Stimulated activated CD4-positive, alpha-beta T cell treated with anti-CD3 and anti-CD28 coated beads, Interleukin-1b, Interleukin-23, amount 100 ng/mL, for 48 hours (primary cell): ENCODE data around the gene RBPJ.
"Not testable (repeated sequence)": the region's sequence is repeated elsewhere in the genome, so short reads cannot be mapped to it uniquely, and the experiment has no call there.

Experiments
- DNase-seq: peaks from one replicate; pipeline ENCODE4 v3.0.0-alpha.2; 2020

RBPJ gene

DNA sequence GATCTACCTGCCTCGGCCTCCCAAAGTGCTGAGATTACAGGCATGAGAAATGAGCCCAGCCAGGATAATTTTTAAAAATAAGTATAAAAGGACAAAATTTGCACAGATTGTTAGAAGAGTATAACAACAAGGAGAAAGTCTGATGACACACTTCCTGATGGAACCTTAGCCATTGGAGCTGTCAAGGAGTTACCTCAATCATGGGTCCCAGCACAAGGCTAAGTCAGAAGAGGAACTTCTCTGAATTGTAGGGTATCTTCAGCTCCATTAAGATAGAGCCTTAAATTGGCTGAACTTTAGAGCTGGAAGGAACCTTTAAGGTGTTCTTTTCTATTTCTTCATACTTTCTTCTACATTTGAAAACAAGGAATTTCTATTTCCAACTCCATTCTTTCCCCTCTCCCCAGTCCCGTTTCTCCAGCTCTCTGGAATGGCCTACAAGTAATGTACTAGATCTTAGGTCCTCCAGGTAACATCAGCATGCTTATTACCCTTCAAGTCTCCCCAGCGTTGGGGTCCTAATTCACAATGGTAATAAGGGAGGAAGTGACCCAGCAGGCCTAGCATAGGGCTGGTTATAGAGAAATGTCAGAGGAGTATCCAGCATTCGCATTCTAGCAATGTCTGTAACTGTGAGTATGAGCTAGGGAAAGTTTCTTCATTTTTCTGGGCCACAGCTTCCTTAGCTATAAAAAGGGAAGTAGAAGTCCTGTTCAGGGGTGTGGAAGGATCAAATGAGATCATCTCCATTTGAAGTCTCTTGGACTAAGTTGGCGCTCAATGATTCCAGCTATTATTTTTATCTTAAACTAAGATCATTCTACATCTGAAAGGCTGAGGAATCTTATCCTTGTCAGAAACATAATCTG lies 18.5 kb upstream of the RBPJ start:
- no peak for DNase-seq

DNA sequence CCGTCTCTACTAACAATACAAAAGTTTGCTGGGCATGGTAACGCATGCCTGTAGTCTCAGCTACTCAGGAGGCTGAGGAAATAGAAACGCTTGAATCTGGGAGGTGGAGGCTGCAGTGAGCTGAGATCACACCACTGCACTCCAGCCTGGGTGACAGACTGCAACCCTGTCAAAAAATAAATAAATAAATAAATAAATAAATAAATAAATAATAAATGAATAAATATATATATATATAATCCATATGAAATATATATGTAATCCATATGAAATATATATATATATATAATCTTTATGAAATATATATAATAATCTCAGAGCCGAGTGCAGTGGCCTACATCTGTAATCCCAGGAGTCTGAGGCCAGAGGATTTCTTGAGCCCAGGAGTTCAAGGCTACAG lies 17.8 kb upstream of the RBPJ start:
- DNase-seq: no peak

DNA sequence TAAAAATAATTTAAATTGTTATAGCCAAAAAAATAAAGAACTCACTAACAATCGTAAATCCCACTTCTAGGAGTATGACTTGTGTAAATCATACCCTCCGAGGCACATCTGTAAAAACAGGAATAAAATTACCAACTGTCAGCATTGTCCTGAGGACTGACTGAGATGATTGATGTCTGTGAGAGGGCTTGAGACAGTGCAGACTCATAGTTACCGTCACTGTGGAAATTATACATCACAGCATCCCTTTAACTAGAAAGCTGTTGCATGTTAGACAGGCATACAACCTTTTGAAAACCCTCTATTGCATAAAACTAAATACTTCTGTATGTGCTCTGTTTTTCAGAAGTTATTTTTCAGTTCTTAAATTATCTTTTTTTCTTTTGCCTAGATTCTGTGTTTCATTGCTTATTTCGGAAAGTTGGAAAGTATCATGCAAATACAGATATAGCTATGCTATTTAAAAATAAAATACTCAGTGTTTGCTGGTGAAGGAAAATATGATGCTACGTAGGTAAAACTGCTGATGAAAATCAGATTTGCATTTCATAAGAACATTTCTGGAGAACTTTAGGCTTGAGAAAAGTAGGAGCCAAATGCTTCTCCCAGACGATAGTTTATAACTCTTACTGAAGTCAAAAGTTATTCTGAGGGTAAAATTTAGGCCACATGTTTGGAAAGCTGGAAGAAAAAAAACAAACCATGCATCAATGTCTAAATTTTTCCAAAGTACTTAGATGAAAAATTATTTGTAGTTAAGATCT lies 13.6 kb upstream of the RBPJ start:
- no peak for DNase-seq

DNA sequence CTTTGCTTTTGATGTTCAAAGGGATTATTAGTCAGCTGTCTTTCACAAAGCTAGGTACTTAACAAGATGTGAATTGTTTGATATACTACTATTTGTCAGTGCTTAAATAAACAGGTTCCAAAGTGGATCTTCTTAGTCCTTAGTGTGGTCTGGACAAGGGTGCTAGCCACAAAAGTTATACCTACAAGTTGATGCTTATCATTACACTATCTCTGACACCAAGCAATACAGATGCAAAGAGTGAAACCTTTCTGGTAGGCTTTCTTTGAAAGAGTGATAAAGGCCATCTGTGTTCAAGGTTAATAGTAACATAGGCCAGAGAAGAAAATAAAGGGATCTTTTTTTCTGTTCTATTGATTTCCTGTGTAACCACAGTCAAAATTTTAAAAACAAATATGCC lies 12.2 kb upstream of the RBPJ start:
- DNase-seq: no peak

DNA sequence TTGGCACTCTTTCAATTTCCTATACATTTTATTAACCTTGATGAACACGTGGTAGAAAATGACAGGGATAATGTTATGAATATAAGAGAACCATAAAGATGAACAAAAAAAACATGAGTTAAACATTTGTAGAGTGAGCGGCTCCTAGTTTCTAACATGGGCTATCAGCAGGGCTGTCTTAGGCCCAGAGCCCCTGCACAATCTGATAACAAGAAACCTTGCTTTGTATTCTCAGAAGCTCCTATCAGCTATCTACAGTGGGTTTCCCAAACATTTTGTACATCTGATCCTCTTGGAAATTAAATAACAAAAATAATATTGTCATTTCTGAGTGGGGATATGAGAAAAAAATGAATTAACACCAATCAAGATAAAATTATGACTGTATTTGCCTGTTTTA lies 10.6 kb upstream of the RBPJ start:
- DNase-seq: no peak

DNA sequence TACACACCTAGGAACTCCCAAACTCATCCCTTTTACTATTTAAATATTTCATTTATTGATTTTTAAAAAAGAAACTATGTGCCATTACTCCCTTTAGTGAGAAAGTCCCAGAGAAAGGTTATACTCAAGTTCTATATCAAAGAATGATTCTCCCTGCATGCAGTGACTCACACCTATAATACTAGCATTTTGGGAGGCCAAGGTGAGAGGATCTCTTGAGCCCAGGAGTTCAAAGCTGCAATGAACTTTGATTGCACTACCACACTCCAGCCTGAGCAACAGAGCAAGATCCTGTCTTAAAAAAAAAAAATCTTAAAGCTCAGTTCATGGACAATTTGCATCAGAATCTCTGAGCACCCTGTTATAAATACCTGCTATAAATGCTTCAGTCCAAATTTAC lies 9.2 kb upstream of the RBPJ start:
- DNase-seq: peak; percentile 18

DNA sequence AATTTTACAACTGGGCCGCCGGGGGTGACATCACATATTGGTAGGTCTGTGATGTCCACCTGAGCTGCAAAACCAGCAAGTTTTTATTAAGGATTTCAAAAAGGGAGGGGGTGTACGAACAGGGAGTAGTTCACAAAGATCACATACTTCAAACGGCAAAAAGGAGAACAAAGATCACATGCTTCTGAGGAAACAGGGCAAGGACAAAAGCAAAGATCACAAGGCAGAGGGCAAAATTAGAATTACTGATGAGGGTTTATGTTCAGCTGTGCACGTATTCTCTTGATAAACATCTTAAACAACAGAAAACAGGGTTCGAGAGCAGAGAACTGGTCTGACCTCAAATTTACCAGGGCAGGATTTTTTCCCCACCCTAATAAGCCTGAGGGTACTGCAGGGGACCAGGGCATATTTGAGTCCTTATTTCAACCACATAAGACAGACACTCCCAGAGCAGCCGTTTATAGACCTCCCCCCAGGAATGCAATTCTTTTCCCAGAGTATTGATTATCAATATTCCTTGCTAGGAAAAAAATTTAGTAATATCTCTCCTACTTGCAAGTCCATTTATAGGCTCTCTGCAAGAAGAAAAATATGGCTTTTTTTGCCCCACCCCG lies 5.4 kb upstream of the RBPJ start:
- DNase-seq: not testable (repeated sequence)

DNA sequence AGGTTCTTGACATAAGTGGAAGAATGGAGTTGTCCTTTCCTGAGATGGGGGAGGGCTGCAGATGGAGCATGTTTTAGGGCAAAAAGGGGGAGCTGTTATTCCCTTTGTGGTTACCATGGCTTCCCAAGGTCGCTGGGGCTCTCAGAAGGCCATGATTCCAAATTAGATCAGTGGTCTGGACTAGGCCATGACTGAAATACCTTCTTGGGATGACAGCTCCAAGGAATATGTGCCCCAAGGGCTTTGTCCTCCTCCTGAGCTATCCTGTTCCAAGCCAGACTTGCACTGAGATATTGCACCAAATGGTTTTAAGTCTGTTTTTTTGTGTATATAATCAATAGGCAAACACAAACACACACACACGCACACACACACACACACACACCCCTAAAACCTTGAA lies 3.0 kb upstream of the RBPJ start:
- DNase-seq: no peak

DNA sequence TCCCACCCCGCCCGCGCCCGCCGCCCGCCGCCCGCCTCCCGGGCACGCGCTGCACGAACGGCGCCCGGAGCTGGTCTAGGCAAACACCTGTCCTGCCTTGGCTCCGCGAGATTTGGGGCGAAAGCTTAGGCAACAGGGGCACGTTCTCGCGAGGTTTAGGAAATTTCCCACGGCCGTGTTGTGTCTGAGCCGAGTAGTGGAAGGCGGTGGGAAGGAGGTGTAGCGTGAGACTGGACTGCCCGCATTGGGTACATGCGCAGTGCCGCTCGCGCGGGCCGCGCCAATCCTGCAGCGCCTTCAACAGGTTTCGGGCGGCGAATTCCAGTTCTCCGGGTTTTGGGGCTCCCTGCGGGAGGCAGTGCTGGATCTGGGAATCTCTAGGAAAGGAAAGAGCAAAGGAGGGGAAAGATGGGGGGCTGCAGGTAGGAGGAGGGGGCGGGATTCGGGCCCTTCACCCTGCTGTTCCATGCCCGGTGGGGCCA lies 1.3 kb upstream of the RBPJ start:
- DNase-seq: peak; percentile 99

DNA sequence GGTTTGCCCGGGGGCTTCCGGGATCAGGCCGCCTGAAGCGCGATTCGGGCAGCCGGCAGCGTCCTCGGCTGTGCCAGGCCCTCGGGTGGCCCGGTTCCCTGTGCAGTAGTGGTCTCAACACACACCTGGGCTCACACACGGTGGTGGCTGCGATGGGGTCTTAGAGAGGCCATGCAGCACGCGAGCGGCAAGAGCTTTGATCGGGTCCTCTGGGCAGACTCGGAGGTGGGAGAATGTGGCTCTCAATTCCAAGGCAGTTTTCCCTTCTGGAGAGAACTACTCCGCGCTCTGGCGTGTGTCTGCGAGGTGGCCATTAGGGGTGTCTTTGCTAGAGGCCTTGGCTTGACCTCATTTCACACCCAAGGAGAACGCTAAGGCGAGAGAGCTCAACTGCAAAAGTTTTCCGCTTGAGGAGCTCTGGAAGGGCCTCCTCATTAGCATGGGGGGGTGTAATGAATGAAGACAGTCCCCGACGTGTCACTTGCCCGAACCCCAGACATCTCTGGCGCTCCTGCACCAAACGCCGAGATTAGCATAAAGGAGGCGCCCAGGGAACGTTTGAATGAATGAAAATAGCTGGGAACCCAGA lies 771 bp upstream of the RBPJ start:
- DNase-seq: no peak

DNA sequence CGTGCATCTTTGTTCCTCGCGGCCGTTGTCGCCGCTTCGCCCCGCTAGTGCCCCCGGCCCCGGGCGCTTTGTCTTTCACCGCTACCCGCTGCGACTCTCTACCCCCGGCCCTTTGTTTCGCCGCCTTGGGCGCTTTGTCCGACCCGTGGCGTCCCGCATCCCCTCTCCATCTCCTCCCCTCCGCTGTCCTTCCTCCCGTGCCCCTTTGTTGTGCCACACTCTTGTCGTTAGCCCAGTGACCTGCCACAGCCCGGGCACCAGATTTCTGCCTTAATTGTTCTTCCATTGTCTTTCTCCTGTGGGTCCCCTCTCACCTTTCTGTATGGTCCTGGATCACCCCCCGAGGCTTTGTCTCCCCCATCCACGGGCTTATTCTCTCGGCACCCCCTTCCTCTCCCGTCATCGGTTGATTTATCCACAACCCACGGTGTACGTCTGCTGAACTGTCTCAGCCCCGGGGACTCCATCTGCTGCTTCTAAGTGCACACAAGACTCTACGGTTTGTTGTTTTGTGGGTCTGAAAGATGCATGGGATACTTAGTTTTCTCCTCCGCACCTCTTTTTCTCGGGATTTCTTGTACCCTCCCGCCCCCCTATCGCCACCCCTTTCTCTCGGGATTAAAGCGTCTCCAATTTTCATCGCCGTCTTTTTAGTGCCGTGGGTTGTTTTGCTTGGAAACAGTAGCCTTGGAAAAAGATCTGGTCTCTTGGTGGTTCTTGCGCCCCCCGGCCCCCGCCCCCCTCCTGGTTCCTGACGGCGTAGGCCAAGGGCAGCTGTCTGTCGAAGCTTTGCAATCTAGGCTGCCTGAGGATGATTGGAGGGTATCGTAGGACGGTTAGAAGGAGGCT lies 783 bp downstream of the RBPJ start:
- peak; percentile 27 for DNase-seq

DNA sequence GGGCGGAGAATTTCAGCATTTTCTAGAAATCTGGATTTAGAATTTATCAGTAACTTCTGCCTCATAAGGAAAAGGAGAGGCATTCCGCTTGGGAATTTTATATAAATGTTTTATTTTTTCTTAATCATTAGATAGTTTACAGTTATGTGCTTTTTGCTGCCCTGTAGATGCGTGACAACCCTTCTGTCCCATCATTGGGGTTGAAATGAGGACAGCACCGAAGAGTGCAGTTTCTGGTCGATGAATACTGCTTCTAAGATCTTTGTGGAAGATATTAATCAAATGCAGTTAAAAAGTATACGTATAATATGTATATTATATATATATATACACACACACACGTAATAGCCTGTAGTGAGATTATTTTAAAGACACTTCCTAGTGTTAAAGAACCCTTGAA lies 1.5 kb downstream of the RBPJ start:
- no peak for DNase-seq

DNA sequence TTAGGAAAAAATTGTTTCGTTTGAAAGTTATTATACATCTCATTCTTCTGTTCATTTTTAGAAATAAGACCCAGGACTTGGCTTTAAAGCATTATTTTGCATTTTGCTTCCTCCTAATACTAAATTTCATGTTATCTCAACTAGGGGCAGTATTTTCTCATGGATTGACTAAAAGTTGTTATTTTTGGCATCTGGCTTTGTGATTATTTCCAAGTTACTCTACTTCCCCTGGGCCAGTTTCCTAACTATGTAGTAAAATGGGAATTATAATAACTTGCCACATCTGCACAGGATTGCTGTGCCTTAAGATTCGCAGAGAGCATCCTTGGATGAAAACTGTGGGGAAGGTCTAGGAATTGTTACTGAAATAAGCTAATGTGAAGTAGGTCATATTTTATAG lies 3.0 kb downstream of the RBPJ start:
- no peak for DNase-seq

DNA sequence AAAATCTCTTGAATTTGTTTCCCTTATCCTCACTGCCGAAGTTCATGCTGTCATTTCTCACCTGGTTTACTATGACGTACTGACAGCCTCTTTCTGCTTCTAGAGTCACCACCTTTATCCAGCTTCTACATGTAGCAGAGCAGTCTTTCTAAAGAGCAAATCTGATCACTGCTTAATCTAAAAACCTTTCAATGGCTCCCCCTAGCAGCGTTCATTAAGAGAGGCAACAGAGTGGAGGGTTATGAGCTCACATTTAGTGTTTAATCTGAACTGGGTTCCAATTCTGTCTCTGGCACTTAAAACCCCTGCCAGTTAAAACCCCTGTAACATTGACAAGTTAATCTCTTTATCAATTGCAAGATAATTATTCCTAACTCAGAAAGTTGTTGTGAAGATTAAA lies 4.4 kb downstream of the RBPJ start:
- no peak for DNase-seq

DNA sequence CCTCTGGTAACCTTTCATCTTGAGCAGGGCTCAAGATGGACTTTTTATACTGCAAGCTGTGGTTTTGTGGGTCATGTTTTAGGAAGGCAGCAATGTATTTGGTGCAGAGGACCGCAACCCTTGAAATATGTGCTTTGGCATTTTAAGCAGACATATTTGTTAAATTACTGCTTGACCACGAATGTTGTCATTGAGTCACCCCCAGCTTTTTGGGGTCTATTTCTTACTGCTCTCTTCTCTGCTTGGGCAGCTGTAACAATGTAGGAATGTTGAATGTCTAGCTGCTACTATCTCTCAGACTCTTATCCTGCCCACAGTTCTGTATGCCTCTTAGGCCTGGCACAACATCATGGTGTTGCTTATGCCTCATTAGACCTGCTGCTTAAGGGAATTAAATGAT lies 6.0 kb downstream of the RBPJ start:
- no peak for DNase-seq

DNA sequence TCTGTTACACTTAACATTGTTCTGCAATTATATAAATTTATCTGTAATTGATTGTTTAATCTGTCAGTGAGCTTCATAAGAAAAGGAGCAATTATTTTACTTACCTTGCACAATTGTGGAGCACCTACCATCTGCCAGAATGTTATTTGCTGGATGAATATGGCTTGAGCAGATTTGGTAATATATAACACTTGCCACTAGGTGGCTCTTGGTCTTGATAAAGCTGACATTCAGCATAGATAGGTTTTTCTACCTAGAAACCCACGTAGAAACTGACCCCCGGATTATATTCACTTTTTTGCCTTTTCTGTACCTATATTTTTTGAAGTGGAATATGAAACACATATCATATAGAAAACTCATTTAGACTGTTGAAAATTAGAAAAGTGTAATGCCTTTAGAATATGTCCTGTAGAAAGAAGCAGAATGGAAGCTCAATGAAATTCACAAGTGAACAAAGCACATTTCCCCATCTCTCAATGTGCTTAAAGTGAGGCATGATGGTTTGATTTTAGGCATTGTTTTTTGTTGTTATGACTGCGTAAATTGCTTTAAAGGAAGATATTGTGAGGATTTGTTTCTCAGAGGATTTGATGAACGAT lies 9.5 kb downstream of the RBPJ start:
- no peak for DNase-seq

DNA sequence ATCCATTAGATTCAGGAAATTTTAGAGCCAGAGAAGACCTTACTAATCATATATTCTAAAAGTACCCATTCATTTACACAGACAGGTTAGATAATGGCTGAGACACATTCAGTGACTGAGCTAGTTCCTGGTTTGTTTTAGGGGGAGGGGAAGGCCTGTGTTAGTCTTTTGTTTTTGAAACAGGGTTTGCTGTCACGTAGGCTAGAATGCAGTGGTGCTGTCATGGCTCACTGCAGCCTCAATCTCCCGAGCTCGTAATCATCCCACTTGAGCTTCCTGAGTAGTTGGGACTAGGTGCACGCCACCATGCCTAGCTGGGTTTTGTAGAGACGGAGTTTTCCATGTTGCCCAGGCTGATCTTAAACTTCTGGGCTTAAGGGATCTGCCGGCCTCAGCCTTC lies 10.1 kb downstream of the RBPJ start:
- DNase-seq: no peak

DNA sequence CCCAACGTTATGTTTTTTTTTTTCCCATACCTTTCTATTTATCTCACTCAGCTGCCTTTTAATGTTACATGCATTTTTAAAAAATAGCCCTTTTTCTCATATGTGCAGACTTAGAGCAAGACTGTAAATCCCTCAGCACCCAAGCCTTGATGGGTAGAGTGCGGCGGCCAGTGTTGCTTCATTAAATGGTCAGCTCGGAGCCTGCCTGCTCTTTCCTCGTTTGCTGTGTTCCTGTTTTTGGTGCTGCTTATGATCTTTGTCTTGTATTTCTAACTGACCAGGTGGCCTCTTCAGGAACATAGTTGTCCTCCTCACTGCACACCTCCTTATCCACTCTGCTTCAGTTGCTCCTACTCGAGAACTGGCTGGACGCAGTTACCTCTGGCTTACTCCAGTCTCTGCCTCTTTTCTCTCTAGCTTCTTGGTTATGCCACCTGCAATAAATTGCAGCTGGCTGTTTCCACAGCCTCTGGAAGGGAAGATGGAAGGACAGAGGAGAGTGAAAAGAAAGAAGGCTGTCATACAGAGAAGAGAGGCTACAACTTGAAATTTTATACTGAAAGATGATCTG lies 10.7 kb downstream of the RBPJ start:
- no peak for DNase-seq

DNA sequence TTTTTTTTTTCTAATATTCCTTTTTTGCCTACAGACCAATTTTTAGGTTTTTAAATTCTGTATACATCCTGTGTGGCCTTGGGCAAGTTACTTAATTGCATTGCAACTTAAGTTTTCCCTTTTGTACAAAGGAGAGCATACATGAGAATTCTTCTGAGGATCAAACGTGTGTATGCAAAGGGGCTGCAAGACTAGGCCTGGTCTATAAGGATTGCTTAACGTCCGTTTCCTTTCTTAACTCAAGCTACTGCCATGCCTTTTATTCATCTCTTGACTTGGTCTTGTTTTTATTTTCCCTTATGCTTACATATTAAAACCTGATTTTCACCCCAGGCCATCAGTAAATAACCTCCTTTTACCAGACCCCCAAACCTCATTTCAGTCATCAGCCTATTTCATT lies 13.6 kb downstream of the RBPJ start:
- DNase-seq: no peak

DNA sequence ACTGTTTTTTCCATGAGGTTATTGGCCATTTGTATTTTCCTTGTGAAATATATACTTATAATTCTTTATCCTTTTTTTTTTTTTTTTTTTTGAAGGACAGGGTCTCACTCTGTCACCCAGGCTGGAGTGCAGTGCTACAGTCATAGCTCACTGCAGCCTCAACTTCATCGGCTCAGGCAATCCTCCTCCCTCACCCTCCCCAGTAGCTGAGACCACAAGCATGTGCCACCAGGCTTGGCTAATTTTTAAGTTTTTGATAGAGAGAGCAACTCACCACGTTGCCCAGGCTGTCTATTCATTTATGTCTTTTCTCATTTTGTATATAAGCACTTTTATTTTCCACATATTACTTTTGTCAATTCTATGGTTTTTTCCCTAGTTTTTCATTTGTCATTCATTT lies 16.8 kb downstream of the RBPJ start:
- no peak for DNase-seq

DNA sequence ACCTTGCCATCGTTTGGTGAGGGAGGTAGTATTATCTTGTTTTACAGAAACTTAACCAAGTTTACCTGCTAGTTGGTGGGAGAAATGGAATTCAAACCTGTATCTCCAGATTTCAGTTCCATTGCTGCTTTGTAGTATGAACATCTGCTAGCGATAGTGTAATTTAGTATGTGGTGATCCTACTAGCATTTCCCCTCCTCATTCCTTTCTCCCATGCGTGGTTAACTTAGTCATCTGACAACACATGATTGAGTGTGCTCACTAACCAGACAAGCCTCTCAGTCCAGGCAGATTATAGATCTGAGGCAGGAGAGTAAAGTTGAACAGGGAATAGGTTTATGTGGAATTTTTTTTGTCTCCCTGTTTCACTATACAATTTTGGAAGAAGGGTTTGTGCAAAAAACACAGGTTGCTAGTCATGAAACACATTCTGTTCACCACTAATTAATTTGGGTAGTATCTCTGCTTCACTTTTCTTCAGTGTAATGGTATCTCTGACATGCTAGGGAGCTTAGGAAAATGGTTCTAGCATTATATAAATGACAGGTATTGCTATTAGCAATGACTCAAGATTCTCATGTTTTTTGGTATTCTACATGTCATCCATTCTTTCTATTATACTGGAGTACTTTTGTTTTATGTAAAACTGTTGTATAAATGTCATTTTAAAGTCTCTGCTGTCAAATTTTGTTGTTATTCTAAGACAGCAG lies 21.7 kb downstream of the RBPJ start:
- no peak for DNase-seq
